Measurements from ENCODE around the gene MGLL.

MGLL gene

GRCh38 chr3:127743351-127744252 is 78.7 kb downstream of the MGLL start:
- in situ Hi-C loops (cut with MboI; ENCODE audit: low sequenced_read_pairs), result no loop called here

- in situ Hi-C loops (cut with MboI; ENCODE audit: low sequenced_read_pairs), result no loop called here
Observed at GRCh38 chr3:127742580-127742979, 79.7 kb downstream of the MGLL start.

DNA sequence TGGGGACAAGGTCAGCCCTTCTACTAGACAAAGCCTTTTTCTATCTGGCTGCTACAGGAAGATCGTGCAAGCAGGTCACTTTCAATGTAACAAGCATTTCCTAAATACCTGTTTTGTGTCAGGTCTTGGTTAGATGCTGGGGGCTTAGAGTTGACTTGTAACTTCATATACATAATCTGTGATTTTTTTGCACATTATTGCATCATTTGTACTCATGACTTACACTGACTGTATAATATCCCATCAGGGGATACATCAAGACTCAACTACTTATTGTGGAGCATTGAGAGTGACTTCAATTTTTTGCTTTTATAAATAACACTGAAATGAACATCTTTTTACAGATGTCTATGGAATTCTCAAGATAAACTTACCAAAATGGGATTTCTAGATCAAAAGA is 80.6 kb downstream of the MGLL start:
- in situ Hi-C loops (cut with MboI; ENCODE audit: low sequenced_read_pairs), result no loop called here

DNA sequence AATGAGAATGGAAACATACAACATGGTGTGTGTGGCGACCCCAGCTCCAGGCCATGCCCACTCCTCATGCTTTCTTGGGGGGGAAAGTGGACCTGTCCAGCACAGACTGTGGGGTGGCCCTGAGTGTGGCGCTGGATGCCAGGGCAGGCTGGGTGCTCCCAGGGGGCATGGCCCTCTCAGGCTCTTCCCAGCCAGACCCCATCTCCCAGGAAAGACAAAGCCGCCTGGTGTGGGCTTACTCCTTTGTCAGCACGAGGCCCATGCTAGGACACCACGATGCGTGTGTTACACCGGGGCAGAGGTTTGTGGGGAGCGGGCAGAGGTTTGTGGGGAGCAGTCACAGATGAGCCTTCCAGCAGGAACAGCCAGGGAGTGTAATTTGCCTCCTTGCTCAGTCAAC is 81.1 kb downstream of the MGLL start:
- in situ Hi-C loops (cut with MboI; ENCODE audit: low sequenced_read_pairs), result no loop called here

- in situ Hi-C loops (cut with MboI; ENCODE audit: low sequenced_read_pairs), result no loop called here
Observed at GRCh38 chr3:127740136-127740915, 82.0 kb downstream of the MGLL start.

GRCh38 chr3:127739347-127740135 is 82.8 kb downstream of the MGLL start:
- in situ Hi-C loops (cut with MboI; ENCODE audit: low sequenced_read_pairs), result no loop called here

- in situ Hi-C loops (cut with MboI; ENCODE audit: low sequenced_read_pairs), result no loop called here
Observed at GRCh38 chr3:127738192-127738840, 84.0 kb downstream of the MGLL start.

DNA sequence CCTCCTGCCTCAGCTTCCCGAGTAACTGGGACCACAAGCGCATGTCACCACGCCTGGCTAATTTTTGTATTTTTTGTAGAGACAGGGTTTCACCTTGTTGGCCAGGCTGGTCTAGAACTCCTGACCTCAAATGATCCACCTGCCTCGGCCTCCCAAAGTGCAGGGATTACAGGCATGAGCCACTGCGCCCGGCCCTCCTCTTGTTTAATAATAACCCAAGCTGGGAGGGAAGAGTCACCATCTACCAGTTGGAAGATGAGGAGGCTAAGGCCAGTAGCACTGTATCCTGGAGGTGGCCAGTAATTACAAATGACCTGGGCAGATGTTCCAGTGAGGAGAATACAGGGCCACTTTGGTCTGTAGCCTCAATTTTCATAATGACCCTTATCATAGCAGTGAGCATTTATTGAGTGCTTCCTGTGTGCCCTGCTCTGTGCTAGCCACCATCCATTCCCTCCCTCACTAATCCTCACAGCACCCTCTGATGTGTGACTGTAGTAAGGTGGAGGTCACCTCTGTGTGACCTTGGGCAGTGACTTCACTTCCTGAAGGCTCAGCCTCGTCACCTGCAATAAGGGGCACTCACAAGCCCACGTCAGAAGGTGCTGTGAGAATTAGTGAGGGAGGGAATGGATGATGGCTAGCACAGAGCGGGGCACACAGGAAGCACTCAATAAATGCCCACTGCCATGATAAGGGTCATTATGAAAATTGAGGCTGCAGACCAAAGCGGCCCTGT is 85.3 kb downstream of the MGLL start:
- in situ Hi-C loops (cut with MboI; ENCODE audit: low sequenced_read_pairs), result no loop called here

GRCh38 chr3:127735767-127736693 is 86.3 kb downstream of the MGLL start:
- in situ Hi-C loops (cut with MboI; ENCODE audit: low sequenced_read_pairs), result no loop called here

DNA sequence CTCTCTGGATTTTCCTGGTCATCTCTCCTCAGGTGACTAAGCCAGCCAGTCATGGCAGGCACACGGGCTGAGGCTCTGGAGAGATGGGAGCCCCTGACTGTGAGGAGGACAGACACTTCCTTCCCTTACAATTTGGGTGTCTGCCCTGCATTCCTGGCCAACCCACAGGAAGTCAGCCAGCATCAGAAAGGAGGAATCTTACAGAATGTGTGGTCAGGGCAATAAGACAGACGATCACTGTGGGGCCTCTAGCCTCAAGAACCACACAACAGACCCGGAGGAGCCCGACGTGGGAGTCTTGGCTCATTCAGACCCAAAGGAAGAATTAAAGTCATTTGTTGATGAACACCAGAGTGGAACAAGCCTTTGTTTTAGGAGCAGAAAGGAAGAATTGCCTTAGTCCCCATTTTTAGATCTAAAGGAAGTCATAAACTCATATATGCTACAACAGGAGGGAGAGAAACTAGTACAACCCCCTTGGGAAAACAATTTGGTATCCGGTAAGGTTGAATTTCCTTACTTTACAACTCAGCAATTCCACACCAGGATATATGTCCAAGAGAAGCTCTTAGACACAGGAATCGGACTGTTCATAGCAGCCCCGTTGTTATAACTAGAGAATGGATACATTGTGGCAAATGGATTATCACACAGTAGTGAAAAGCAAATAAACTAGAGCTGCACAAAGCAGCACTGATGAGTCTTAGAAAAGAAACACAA is 87.4 kb downstream of the MGLL start:
- in situ Hi-C loops (cut with MboI; ENCODE audit: low sequenced_read_pairs), result no loop called here

DNA sequence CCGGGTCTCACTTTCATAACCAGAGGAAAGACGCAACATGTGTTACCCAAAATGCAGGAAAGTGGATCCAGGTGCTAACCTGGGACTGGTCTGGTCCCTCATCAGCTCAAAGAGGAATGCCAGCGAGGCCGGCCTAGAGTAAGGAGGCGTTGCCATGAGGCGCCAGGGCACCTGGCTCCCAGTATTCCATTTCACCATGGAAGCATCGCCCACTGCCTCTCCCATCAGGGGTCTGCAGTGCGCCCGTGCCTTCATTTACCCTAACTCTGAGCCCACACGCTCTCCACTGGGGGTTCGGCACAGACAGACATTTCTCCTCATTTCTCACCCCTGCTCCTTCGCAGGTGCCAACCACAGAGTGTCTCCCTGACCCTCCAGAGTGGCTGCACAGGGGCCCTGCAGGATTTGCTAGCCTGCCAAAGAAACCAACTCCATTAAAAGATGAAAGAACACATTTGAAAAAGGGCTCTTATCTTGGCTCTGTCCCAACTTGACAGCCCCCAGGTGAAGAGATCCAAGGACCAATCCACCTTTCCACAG is 88.1 kb downstream of the MGLL start:
- in situ Hi-C loops (cut with MboI; ENCODE audit: low sequenced_read_pairs), result no loop called here

- in situ Hi-C loops (cut with MboI; ENCODE audit: low sequenced_read_pairs), result no loop called here
Observed at GRCh38 chr3:127733781-127734180, 88.5 kb downstream of the MGLL start.

GRCh38 chr3:127732879-127733350 is 89.4 kb downstream of the MGLL start:
- in situ Hi-C loops (cut with MboI; ENCODE audit: low sequenced_read_pairs), result no loop called here

DNA sequence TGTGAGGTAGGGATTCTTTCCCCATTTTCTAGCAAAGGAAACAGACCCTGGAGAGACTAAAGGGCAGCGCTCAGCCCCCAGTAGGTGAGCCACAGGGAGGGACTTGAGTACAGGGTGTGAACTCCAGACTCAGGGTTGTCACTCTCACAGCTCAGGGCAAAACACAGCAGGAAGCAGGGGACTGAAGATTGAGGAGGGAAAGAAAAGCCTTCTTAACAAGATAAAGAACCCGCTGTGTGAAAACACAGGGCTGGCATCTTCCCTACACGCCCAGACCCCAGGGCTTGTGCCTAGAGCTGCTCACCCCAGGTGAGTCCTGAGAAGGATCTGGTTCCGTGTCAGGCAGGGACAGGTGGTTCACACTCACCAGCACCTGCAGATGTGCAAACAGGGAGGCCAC is 90.0 kb downstream of the MGLL start:
- in situ Hi-C loops (cut with MboI; ENCODE audit: low sequenced_read_pairs), result no loop called here

DNA sequence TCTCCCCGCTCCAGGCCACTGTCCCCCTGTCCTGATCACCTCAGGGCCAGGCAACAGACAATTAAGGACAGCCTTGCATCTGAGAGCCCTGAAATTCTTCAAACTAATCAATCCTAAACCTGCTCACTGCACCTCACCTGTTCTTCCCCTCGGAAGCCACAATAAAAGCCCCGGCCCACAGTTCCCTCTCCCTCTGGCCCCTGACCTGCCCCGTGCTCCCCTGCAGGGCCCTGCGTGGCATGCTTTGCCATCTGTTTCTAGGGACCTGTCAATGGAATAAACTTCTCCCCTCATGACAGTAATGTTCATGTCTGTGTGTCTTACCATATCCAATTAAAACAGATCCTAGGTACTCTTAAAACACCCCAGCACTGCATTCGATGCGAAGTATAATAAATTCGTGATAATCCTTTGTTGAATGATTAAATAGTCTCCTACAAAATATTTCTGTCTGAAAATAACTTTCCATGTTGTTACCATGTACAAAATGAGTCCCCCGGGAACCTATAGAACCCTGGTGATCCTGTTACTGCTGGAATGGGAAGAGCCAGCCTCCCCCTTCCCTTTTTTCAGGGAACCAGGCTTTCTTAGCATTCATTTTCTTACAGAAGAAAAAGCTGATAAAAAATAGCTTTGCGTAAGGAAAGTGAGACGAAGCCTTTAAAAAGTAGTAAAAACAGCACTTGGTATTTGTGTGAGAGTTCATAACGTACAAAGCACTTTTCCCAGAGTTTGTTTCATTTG is 90.6 kb downstream of the MGLL start:
- in situ Hi-C loops (cut with MboI; ENCODE audit: low sequenced_read_pairs), result no loop called here

GRCh38 chr3:127730666-127731295 is 91.5 kb downstream of the MGLL start:
- in situ Hi-C loops (cut with MboI; ENCODE audit: low sequenced_read_pairs), result no loop called here

GRCh38 chr3:127730171-127730570 is 92.1 kb downstream of the MGLL start:
- in situ Hi-C loops (cut with MboI; ENCODE audit: low sequenced_read_pairs), result no loop called here
